ENCODE measurements around the gene ABHD12. TPM values are rescaled to one million over a fixed set of nuclear protein-coding genes. Genes with fewer than 3 reads are reported as not detected.

Gene ABHD12
- total and polyA plus RNA-seq, 10 of the 15 experiments (the other 5 are each of a cell fraction or from before 2014, with no cell fraction given), result 1.5 to 61.8 (median 26.7) TPM

- FAIRE-seq (no peak), DNase-seq (ENCODE audit: low read depth, low spot score) (no peak), ATAC-seq (no peak)
- ChIA-PET RAD21 (ENCODE audit: unreplicated experiment) (no interaction called here), POLR2A (interaction anchor here (0.7 kb wide), 1 partner anchor 21 kb away, joined by 3 read pairs; no protein-coding TSS in a partner anchor), CTCF (no interaction called here), SMC1A (ENCODE audit: uncharacterized antibody, unreplicated experiment) (no interaction called here)
- Histone ChIP-seq H3K27ac (ENCODE audit: control insufficient read depth, insufficient read depth) (no peak overlapping the region), H4K20me1 (ENCODE audit: control insufficient read depth, insufficient read depth) (no peaks in the 10 kb centered on the region), H3K4me3 (no peak overlapping the region), H3K79me2 (ENCODE audit: control insufficient read depth, insufficient read depth, low read length) (no peaks in the 10 kb centered on the region), H3K4me2 (ENCODE audit: control insufficient read depth, insufficient read depth) (no peak overlapping the region), H2AFZ (ENCODE audit: control insufficient read depth, low read depth, low read length) (no peak overlapping the region), H3K4me1 (ENCODE audit: control insufficient read depth, insufficient read depth, low read length) (no peaks in the 10 kb centered on the region), H3K27me3 (replicated peaks in 1 of 2; ENCODE audit: control insufficient read depth in 2 of 2, insufficient read depth in 2 of 2, low read length in 1 of 2) (no peaks in the 10 kb centered on the region), H3K9me3 (replicated peaks; ENCODE audit: control insufficient read depth, insufficient read depth, low read length) (no peaks in the 10 kb centered on the region), H3K9ac (ENCODE audit: control insufficient read depth, insufficient read depth, low read length) (no peak overlapping the region), H3K36me3 (ENCODE audit: control insufficient read depth in 2 of 2, insufficient read depth in 2 of 2, low read length in 1 of 2) (peaks cover 0 to 17% of the 10 kb centered on the region in 2 experiments; a peak in 3 of 4 replicates)
- TF ChIP-seq RFX5 (IDR thresholded peaks at IDR 0.05; ENCODE audit: low read depth, low read length) (no peak), RBBP5 (conservative IDR thresholded peaks at IDR 0.05) (no peak), NR2F1 (conservative IDR thresholded peaks at IDR 0.05) (no peak), SREBF2 (IDR thresholded peaks at IDR 0.05; ENCODE audit: low read length) (no peak), TCF7 (IDR thresholded peaks at IDR 0.05; ENCODE audit: borderline replicate concordance) (no peak), HDAC6 (IDR thresholded peaks at IDR 0.05; ENCODE audit: unreplicated experiment) (no peak), ASH2L (IDR thresholded peaks at IDR 0.05; ENCODE audit: borderline replicate concordance, low read depth) (no peak), HDGF (IDR thresholded peaks at IDR 0.05) (no peak)
- intact Hi-C loops (cut with micrococcal nuclease; ENCODE audit: unreplicated experiment) (no loop called here), in situ Hi-C loops (cut with MboI) (no loop called here)
- 77% methylated on average over 4 of the region's 4 CpGs for WGBS (ENCODE audit: insufficient coverage, insufficient replicate concordance, low lambda C conversion rate, missing lambda C conversion rate)
- no TSS peak for BruUV-seq (replicated peaks)
Observed at GRCh38 chr20:25422032-25422431, 31.4 kb upstream of the ABHD12 start.

GRCh38 chr20:25421102-25421501 is 30.5 kb upstream of the ABHD12 start:
- Histone ChIP-seq H3K27ac (ENCODE audit: control insufficient read depth, insufficient read depth) (no peak overlapping the region), H3K36me3 (ENCODE audit: control insufficient read depth in 2 of 2, insufficient read depth in 2 of 2, low read length in 1 of 2) (peaks cover 0 to 13% of the 10 kb centered on the region in 2 experiments; a peak in 3 of 4 replicates), H4K20me1 (ENCODE audit: control insufficient read depth, insufficient read depth) (no peaks in the 10 kb centered on the region), H2AFZ (ENCODE audit: control insufficient read depth, low read depth, low read length) (no peak overlapping the region), H3K27me3 (replicated peaks in 1 of 2; ENCODE audit: control insufficient read depth in 2 of 2, insufficient read depth in 2 of 2, low read length in 1 of 2) (no peaks in the 10 kb centered on the region), H3K9ac (ENCODE audit: control insufficient read depth, insufficient read depth, low read length) (no peak overlapping the region), H3K4me1 (ENCODE audit: control insufficient read depth, insufficient read depth, low read length) (no peaks in the 10 kb centered on the region), H3K4me2 (ENCODE audit: control insufficient read depth, insufficient read depth) (no peak overlapping the region), H3K79me2 (ENCODE audit: control insufficient read depth, insufficient read depth, low read length) (no peaks in the 10 kb centered on the region), H3K4me3 (no peak overlapping the region), H3K9me3 (replicated peaks; ENCODE audit: control insufficient read depth, insufficient read depth, low read length) (no peaks in the 10 kb centered on the region)
- RAD21 ChIA-PET (ENCODE audit: unreplicated experiment), result no interaction called here
- FAIRE-seq (no peak), DNase-seq (ENCODE audit: low read depth, low spot score) (no peak), ATAC-seq (no peak)
- in situ Hi-C loops (cut with MboI) (no loop called here), intact Hi-C loops (cut with micrococcal nuclease; ENCODE audit: unreplicated experiment) (no loop called here)
- SMC1A ChIA-PET (ENCODE audit: uncharacterized antibody, unreplicated experiment), result no interaction called here
- CTCF ChIA-PET, result interaction anchor here (1.0 kb wide), 1 partner anchor 13 kb away, joined by 3 read pairs; no protein-coding TSS in a partner anchor
- no TSS peak for BruUV-seq (replicated peaks)
- POLR2A ChIA-PET, result no interaction called here
- TF ChIP-seq ZNF592 (IDR thresholded peaks at IDR 0.05) (no peak), USF1 (IDR thresholded peaks at IDR 0.05; ENCODE audit: borderline replicate concordance, extremely low read length, insufficient read depth, low read depth, low read length) (no peak), NFXL1 (IDR thresholded peaks at IDR 0.05; ENCODE audit: borderline replicate concordance) (no peak), SIX5 (IDR thresholded peaks at IDR 0.05; ENCODE audit: low read depth, low read length, severe bottlenecking) (no peak), BMI1 (IDR thresholded peaks at IDR 0.05; ENCODE audit: borderline replicate concordance) (no peak), SMAD5 (IDR thresholded peaks at IDR 0.05; ENCODE audit: low read depth) (no peak), PAX8 (IDR thresholded peaks at IDR 0.05) (no peak), BACH1 (IDR thresholded peaks at IDR 0.05; ENCODE audit: borderline replicate concordance) (no peak)
